Measurements from ENCODE around the gene NHSL2. TPM values are rescaled to one million over a fixed set of nuclear protein-coding genes. Genes with fewer than 3 reads are reported as not detected.
"Not testable (repeated sequence)": the region's sequence is repeated elsewhere in the genome, so short reads cannot be mapped to it uniquely, and the experiment has no call there.

NHSL2 gene
- polyA plus RNA-seq, 3 donors: 16.6 to 39.8 (median 22.8) TPM

DNA sequence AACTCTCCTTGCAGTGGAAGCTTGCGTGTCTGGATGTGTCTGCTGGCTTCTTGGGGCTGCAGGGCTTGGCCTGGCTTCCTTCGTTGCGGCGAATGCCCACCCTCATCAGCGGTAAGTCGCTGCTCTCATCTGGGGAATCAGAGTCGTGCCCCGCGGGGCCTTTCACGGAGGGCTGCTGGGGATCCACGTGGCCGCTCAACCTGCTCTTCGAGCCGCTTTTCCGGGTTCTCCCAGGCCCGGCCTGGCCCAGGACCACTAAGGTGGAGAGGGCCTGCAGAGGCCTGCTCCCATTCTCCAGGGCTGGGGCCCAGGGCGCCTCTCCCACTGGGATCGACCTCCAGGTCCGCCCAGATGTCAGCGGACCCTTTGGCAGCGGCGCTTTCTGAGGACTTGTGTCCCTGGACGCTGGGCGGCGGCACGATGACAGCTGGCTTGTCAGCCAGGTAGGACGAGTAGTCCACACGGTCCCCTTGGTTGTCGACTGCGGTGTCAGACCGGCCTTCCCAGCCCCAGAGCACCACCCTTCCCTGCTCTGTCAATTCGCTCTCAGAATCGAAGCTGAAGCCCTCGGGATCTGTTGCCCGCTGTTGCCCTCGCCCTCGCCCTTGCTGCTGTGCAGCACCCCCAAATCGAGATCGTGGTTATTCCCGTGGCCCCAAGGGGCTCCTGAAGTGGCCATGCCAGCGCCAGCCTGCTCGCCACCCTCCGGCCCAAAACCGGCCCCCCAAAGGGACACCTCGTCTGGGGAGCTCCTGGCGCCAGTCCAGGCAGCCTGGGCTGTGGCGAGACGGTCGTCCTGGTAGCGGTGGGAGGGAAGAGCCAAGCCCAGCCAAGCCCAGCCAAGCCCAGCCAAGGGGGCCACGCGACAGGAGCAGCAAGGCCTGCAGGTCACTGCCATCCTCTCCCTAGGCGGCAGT is 37.8 kb upstream of the NHSL2 start:
- H3K9me3 ChIP-seq (replicated peaks in 1 of 2; ENCODE audit: control insufficient read depth in 1 of 2, insufficient read depth in 1 of 2, low read length in 2 of 2): no peaks in the 10 kb centered on the region
- no peak overlapping the region for H3K27ac Mint-ChIP-seq

GRCh38 chrX:71873459-71873833 is 37.2 kb upstream of the NHSL2 start:
- no peaks in the 10 kb centered on the region for H3K36me3 ChIP-seq (replicated peaks in 1 of 2; ENCODE audit: control insufficient read depth in 1 of 2, insufficient read depth in 2 of 2, low read length in 2 of 2)
- Mint-ChIP-seq H3K36me3 (no peaks in the 10 kb centered on the region), H3K27ac (no peak overlapping the region), H3K4me3 (no peak overlapping the region), H3K4me1 (no peaks in the 10 kb centered on the region), H3K27me3 (ENCODE audit: low read depth in 3 of 3) (peaks cover 2 to 8% (median 8%) of the 10 kb centered on the region in 3 donors), H3K9me3 (peaks cover 2 to 12% (median 8%) of the 10 kb centered on the region in 7 donors)
- no peak overlapping the region for H2AFZ ChIP-seq (ENCODE audit: insufficient read depth, low read depth, low read length, poor library complexity, severe bottlenecking)
- intact Hi-C loops (cut with micrococcal nuclease): no loop called here
- TF ChIP-seq, protein P1, sequence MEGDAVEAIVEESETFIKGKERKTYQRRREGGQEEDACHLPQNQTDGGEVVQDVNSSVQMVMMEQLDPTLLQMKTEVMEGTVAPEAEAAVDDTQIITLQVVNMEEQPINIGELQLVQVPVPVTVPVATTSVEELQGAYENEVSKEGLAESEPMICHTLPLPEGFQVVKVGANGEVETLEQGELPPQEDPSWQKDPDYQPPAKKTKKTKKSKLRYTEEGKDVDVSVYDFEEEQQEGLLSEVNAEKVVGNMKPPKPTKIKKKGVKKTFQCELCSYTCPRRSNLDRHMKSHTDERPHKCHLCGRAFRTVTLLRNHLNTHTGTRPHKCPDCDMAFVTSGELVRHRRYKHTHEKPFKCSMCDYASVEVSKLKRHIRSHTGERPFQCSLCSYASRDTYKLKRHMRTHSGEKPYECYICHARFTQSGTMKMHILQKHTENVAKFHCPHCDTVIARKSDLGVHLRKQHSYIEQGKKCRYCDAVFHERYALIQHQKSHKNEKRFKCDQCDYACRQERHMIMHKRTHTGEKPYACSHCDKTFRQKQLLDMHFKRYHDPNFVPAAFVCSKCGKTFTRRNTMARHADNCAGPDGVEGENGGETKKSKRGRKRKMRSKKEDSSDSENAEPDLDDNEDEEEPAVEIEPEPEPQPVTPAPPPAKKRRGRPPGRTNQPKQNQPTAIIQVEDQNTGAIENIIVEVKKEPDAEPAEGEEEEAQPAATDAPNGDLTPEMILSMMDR (IDR thresholded peaks at IDR 0.05): no peak
- H3K79me2 ChIP-seq (ENCODE audit: insufficient read depth, low read length): no peaks in the 10 kb centered on the region
- no peaks in the 10 kb centered on the region for H3K4me1 ChIP-seq (ENCODE audit: control insufficient read depth in 1 of 2, insufficient read depth in 2 of 2, low read length in 2 of 2)
- H3K4me3 ChIP-seq (replicated peaks in 1 of 3; ENCODE audit: low read depth in 2 of 3, low read length in 3 of 3): no peak overlapping the region
- WGBS (ENCODE audit: insufficient coverage): 95% methylated on average over 9 of the region's 12 CpGs
- H3K27ac ChIP-seq (ENCODE audit: low read depth in 1 of 2, low read length in 2 of 2): no peak overlapping the region
- DNase-seq: no peak
- H3K27me3 ChIP-seq (ENCODE audit: control insufficient read depth in 2 of 2, insufficient read depth in 2 of 2, low read length in 2 of 2): no peaks in the 10 kb centered on the region
- H3K4me2 ChIP-seq (replicated peaks; ENCODE audit: extremely low read depth, low read length, poor library complexity, severe bottlenecking): no peak overlapping the region
- no peaks in the 10 kb centered on the region for H3K9me3 ChIP-seq (replicated peaks in 1 of 2; ENCODE audit: control insufficient read depth in 1 of 2, insufficient read depth in 1 of 2, low read length in 2 of 2)
- no peak overlapping the region for H3K9ac ChIP-seq (ENCODE audit: insufficient read depth, low read length, poor library complexity, severe bottlenecking)
- H4K20me1 ChIP-seq (ENCODE audit: insufficient read depth, low read length): no peaks in the 10 kb centered on the region

More for the DNA sequence above, 37.8 kb upstream of the NHSL2 start:
- Histone ChIP-seq H3K79me2 (ENCODE audit: insufficient read depth, low read length) (no peaks in the 10 kb centered on the region), H3K4me1 (ENCODE audit: control insufficient read depth in 1 of 2, insufficient read depth in 2 of 2, low read length in 2 of 2) (no peaks in the 10 kb centered on the region), H3K4me3 (replicated peaks in 1 of 3; ENCODE audit: low read depth in 2 of 3, low read length in 3 of 3) (no peak overlapping the region), H3K9ac (ENCODE audit: insufficient read depth, low read length, poor library complexity, severe bottlenecking) (no peak overlapping the region), H4K20me1 (ENCODE audit: insufficient read depth, low read length) (no peaks in the 10 kb centered on the region), H3K27me3 (ENCODE audit: control insufficient read depth in 2 of 2, insufficient read depth in 2 of 2, low read length in 2 of 2) (no peaks in the 10 kb centered on the region), H2AFZ (ENCODE audit: insufficient read depth, low read depth, low read length, poor library complexity, severe bottlenecking) (no peak overlapping the region), H3K36me3 (replicated peaks in 1 of 2; ENCODE audit: control insufficient read depth in 1 of 2, insufficient read depth in 2 of 2, low read length in 2 of 2) (no peaks in the 10 kb centered on the region), H3K4me2 (replicated peaks; ENCODE audit: extremely low read depth, low read length, poor library complexity, severe bottlenecking) (no peak overlapping the region), H3K27ac (ENCODE audit: low read depth in 1 of 2, low read length in 2 of 2) (no peak overlapping the region)
- intact Hi-C loops (cut with micrococcal nuclease): no loop called here
- Mint-ChIP-seq H3K9me3 (peaks cover 1 to 11% (median 8%) of the 10 kb centered on the region in 7 donors), H3K27me3 (ENCODE audit: low read depth in 3 of 3) (peaks cover 2 to 8% (median 7%) of the 10 kb centered on the region in 3 donors), H3K4me1 (no peaks in the 10 kb centered on the region), H3K4me3 (no peak overlapping the region), H3K36me3 (no peaks in the 10 kb centered on the region)
- WGBS (ENCODE audit: insufficient coverage): 97% methylated on average over 32 of the region's 53 CpGs
- TF ChIP-seq, protein P1 (IDR thresholded peaks at IDR 0.05): no peak
- DNase-seq: no peak

- DNase-seq; H4K20me1 ChIP-seq (ENCODE audit: insufficient read depth, low read length); H3K79me2 ChIP-seq (ENCODE audit: insufficient read depth, low read length); H3K27me3 Mint-ChIP-seq (ENCODE audit: low read depth in 3 of 3); H3K4me2 ChIP-seq (replicated peaks; ENCODE audit: extremely low read depth, low read length, poor library complexity, severe bottlenecking); H3K27ac Mint-ChIP-seq; H3K36me3 Mint-ChIP-seq; H3K27ac ChIP-seq (ENCODE audit: low read depth in 1 of 2, low read length in 2 of 2); intact Hi-C loops (cut with micrococcal nuclease); H3K4me1 ChIP-seq (ENCODE audit: control insufficient read depth in 1 of 2, insufficient read depth in 2 of 2, low read length in 2 of 2); H3K36me3 ChIP-seq (replicated peaks in 1 of 2; ENCODE audit: control insufficient read depth in 1 of 2, insufficient read depth in 2 of 2, low read length in 2 of 2); H2AFZ ChIP-seq (ENCODE audit: insufficient read depth, low read depth, low read length, poor library complexity, severe bottlenecking); H3K4me3 ChIP-seq (replicated peaks in 1 of 3; ENCODE audit: low read depth in 2 of 3, low read length in 3 of 3); H3K4me1 Mint-ChIP-seq; H3K9ac ChIP-seq (ENCODE audit: insufficient read depth, low read length, poor library complexity, severe bottlenecking); H3K9me3 ChIP-seq (replicated peaks in 1 of 2; ENCODE audit: control insufficient read depth in 1 of 2, insufficient read depth in 1 of 2, low read length in 2 of 2); H3K4me3 Mint-ChIP-seq; H3K27me3 ChIP-seq (ENCODE audit: control insufficient read depth in 2 of 2, insufficient read depth in 2 of 2, low read length in 2 of 2): not testable (repeated sequence)
- WGBS (ENCODE audit: insufficient coverage): no CpG with 5 or more reads among the region's 32 CpGs
- H3K9me3 Mint-ChIP-seq: peaks cover 4 to 12% (median 8%) of the 10 kb centered on the region in 7 donors
These were observed 33.8 kb upstream of the NHSL2 start for GRCh38 chrX:71876841-71877240.
